ENCODE data around the gene ANKK1.

DNA sequence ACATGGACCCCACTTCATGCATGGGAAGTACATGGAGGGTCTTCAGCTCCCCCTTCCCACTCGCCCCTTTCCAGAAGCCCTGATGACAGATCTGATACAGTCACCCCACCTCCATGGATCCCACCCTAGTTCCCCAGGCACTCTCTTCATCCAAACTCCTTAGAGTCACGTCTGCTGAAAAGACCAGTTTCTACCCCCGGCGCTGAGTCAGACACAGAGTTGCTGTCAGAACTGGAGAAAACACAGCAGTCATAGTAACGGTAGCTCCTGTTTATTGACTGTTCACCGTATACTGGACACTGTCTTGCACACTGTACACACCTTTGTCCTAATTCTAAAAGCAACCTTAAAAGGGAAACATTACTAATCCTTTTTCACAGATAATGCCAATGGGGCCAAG is 58.5 kb downstream of the ANKK1 start:
- TF ChIP-seq, protein P1, sequence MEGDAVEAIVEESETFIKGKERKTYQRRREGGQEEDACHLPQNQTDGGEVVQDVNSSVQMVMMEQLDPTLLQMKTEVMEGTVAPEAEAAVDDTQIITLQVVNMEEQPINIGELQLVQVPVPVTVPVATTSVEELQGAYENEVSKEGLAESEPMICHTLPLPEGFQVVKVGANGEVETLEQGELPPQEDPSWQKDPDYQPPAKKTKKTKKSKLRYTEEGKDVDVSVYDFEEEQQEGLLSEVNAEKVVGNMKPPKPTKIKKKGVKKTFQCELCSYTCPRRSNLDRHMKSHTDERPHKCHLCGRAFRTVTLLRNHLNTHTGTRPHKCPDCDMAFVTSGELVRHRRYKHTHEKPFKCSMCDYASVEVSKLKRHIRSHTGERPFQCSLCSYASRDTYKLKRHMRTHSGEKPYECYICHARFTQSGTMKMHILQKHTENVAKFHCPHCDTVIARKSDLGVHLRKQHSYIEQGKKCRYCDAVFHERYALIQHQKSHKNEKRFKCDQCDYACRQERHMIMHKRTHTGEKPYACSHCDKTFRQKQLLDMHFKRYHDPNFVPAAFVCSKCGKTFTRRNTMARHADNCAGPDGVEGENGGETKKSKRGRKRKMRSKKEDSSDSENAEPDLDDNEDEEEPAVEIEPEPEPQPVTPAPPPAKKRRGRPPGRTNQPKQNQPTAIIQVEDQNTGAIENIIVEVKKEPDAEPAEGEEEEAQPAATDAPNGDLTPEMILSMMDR (IDR thresholded peaks at IDR 0.05 in 2 of 3, conservative IDR thresholded peaks at IDR 0.05 in 1 of 3; ENCODE audit: borderline replicate concordance in 1 of 3, insufficient read depth in 1 of 3, low read depth in 2 of 3, low read length in 2 of 3), result no peak
- TF ChIP-seq, protein P2, sequence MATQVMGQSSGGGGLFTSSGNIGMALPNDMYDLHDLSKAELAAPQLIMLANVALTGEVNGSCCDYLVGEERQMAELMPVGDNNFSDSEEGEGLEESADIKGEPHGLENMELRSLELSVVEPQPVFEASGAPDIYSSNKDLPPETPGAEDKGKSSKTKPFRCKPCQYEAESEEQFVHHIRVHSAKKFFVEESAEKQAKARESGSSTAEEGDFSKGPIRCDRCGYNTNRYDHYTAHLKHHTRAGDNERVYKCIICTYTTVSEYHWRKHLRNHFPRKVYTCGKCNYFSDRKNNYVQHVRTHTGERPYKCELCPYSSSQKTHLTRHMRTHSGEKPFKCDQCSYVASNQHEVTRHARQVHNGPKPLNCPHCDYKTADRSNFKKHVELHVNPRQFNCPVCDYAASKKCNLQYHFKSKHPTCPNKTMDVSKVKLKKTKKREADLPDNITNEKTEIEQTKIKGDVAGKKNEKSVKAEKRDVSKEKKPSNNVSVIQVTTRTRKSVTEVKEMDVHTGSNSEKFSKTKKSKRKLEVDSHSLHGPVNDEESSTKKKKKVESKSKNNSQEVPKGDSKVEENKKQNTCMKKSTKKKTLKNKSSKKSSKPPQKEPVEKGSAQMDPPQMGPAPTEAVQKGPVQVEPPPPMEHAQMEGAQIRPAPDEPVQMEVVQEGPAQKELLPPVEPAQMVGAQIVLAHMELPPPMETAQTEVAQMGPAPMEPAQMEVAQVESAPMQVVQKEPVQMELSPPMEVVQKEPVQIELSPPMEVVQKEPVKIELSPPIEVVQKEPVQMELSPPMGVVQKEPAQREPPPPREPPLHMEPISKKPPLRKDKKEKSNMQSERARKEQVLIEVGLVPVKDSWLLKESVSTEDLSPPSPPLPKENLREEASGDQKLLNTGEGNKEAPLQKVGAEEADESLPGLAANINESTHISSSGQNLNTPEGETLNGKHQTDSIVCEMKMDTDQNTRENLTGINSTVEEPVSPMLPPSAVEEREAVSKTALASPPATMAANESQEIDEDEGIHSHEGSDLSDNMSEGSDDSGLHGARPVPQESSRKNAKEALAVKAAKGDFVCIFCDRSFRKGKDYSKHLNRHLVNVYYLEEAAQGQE (IDR thresholded peaks at IDR 0.05; ENCODE audit: low read depth), result no peak
- TF ChIP-seq POLR2AphosphoS5 (IDR thresholded peaks at IDR 0.05; ENCODE audit: low read depth, low read length) (no peak), POLR2A (IDR thresholded peaks at IDR 0.05; ENCODE audit: borderline replicate concordance, extremely low read depth, insufficient read depth, insufficient read length) (no peak), ZNF274 (IDR thresholded peaks at IDR 0.05; ENCODE audit: low read depth, low read length) (no peak), SIN3A (IDR thresholded peaks at IDR 0.05; ENCODE audit: low read depth) (no peak), ZFX (IDR thresholded peaks at IDR 0.05) (no peak), TCF7L2 (IDR thresholded peaks at IDR 0.05; ENCODE audit: borderline replicate concordance, extremely low read depth, insufficient read depth, insufficient read length) (no peak), EZH2 (IDR thresholded peaks at IDR 0.05) (no peak), FOSL1 (IDR thresholded peaks at IDR 0.05; ENCODE audit: low read depth) (no peak)
- TF ChIP-seq, protein P3, sequence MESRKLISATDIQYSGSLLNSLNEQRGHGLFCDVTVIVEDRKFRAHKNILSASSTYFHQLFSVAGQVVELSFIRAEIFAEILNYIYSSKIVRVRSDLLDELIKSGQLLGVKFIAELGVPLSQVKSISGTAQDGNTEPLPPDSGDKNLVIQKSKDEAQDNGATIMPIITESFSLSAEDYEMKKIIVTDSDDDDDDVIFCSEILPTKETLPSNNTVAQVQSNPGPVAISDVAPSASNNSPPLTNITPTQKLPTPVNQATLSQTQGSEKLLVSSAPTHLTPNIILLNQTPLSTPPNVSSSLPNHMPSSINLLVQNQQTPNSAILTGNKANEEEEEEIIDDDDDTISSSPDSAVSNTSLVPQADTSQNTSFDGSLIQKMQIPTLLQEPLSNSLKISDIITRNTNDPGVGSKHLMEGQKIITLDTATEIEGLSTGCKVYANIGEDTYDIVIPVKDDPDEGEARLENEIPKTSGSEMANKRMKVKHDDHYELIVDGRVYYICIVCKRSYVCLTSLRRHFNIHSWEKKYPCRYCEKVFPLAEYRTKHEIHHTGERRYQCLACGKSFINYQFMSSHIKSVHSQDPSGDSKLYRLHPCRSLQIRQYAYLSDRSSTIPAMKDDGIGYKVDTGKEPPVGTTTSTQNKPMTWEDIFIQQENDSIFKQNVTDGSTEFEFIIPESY (IDR thresholded peaks at IDR 0.05; ENCODE audit: extremely low read depth, insufficient replicate concordance, low read length), result no peak
- TF ChIP-seq, protein P4, sequence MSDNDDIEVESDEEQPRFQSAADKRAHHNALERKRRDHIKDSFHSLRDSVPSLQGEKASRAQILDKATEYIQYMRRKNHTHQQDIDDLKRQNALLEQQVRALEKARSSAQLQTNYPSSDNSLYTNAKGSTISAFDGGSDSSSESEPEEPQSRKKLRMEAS (IDR thresholded peaks at IDR 0.05), result no peak

All from HCT116 (cell line).